Measurements from ENCODE around the gene PTPN3.

DNA sequence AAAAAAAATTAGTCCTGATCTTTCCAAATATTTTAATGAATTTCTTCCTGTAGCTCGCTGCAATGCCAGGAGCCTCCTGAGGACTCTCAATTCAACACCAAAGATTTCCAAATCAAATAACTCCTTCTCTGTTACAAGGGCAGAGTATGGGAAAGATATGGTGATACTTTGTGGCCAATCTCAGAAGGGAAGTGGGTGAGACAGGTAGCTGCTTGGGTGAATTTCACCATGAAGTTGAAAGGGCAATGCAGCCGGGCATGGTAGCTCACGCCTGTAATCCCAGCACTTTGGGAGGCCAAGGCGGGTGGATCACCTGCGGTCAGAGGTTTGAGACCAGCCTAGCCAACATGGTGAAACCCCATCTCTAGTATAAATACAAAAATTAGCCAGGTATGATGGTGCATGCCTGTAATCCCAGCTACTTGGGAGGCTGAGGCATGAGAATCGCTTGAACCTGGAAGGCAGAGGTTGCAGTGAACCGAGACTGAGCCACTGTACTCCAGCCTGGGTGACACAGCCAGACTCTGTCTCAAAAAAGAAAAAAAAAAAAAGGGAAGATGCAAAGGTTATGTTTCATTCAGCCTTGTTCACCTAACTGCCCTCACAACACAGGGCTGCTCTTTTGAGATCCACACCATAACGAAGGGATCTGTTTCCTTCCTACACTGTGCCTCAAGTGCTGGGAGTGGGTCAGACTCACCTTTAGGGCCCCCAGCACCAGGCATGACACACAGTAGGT is 58.6 kb downstream of the PTPN3 start:
- TF ChIP-seq, protein P1, sequence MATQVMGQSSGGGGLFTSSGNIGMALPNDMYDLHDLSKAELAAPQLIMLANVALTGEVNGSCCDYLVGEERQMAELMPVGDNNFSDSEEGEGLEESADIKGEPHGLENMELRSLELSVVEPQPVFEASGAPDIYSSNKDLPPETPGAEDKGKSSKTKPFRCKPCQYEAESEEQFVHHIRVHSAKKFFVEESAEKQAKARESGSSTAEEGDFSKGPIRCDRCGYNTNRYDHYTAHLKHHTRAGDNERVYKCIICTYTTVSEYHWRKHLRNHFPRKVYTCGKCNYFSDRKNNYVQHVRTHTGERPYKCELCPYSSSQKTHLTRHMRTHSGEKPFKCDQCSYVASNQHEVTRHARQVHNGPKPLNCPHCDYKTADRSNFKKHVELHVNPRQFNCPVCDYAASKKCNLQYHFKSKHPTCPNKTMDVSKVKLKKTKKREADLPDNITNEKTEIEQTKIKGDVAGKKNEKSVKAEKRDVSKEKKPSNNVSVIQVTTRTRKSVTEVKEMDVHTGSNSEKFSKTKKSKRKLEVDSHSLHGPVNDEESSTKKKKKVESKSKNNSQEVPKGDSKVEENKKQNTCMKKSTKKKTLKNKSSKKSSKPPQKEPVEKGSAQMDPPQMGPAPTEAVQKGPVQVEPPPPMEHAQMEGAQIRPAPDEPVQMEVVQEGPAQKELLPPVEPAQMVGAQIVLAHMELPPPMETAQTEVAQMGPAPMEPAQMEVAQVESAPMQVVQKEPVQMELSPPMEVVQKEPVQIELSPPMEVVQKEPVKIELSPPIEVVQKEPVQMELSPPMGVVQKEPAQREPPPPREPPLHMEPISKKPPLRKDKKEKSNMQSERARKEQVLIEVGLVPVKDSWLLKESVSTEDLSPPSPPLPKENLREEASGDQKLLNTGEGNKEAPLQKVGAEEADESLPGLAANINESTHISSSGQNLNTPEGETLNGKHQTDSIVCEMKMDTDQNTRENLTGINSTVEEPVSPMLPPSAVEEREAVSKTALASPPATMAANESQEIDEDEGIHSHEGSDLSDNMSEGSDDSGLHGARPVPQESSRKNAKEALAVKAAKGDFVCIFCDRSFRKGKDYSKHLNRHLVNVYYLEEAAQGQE (IDR thresholded peaks at IDR 0.05; ENCODE audit: low read depth), result no peak
- TF ChIP-seq TAF1 (IDR thresholded peaks at IDR 0.05; ENCODE audit: low read depth) (no peak), CEBPB (IDR thresholded peaks at IDR 0.05) (no peak), EP300 (IDR thresholded peaks at IDR 0.05; ENCODE audit: borderline replicate concordance) (no peak), ZBTB7A (IDR thresholded peaks at IDR 0.05; ENCODE audit: low read depth) (no peak), CREB1 (IDR thresholded peaks at IDR 0.05; ENCODE audit: low read depth) (no peak), NFIC (IDR thresholded peaks at IDR 0.05) (no peak), YY1 (IDR thresholded peaks at IDR 0.05; ENCODE audit: low read depth) (no peak), RAD21 (IDR thresholded peaks at IDR 0.05; ENCODE audit: low read depth) (no peak)
- TF ChIP-seq, protein P2, sequence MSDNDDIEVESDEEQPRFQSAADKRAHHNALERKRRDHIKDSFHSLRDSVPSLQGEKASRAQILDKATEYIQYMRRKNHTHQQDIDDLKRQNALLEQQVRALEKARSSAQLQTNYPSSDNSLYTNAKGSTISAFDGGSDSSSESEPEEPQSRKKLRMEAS (IDR thresholded peaks at IDR 0.05), result no peak
